HG02973 (cell line): ENCODE results near the gene SCAF4.
A peak's percentile ranks its signal among the peaks of the same experiment; 100 is the strongest.
"Not testable (repeated sequence)": the region's sequence is repeated elsewhere in the genome, so short reads cannot be mapped to it uniquely, and the experiment has no call there.

Experiments
- ATAC-seq: cut with Tn5 transposase; IDR thresholded peaks from one replicate; pipeline ENCODE4 v1.9.1; 2021; ENCODE audit warnings: moderate library complexity; ENCODE audit not compliant: unreplicated experiment

SCAF4 gene

DNA sequence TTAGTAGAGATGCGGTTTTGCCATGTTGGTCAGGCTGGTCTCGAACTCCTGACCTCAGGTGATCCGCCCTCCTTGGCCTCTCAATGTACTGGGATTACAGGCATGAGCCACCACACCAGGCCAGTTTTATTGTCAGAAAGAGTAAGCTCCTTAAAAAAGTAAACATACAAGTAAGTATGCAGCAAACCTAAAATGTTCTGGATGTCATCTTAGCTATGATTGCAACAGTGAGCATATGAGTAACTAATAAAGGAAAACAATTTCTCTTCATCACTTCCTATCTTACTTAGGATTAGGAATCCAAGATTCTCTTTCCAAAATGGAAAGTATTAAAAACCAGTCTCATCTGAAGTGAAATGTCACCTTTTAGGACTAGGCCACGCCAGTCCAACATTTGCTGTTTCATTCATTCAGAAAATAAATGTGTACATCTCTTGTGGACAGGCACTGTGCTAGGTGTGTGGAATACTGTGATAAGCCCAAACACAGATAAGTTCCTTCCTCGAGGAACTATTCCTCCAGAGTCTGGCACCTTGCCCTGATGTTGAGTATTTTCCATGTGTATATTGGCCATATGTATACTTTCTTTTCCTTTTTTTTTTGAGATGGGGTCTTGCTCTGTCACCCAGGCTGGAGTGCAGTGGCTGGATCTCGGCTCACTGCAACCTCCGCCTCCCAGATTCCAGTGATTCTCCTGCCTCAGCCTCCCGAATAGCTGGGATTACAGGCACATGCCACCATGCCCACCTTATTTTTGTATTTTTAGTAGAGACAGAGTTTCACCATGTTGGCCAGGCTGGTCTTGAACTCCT lies 5.9 kb upstream of the SCAF4 start:
- ATAC-seq: not testable (repeated sequence)

DNA sequence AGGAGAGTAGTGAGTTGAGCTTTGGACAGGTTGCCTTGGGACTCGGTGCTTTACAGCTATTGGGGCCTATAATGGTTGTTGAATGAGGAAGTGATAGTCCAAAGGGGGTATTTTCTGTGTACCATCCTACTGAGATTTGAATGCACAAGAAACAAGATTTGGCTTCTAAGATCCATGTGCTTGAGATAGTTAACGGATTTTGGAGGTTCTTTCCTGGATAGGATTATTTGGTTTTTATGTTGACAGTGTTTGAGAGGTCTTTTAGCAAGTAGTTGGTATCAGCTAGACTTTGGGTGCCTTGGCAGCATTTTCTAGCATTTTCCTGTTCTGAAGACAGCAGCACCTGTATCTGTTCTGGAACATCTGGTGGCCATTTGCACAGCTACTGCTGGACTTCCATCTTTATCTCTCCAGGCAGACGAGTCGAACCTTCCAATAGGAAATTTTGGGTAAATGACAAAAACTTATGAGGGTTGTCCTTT lies 3.6 kb upstream of the SCAF4 start:
- ATAC-seq: no peak

DNA sequence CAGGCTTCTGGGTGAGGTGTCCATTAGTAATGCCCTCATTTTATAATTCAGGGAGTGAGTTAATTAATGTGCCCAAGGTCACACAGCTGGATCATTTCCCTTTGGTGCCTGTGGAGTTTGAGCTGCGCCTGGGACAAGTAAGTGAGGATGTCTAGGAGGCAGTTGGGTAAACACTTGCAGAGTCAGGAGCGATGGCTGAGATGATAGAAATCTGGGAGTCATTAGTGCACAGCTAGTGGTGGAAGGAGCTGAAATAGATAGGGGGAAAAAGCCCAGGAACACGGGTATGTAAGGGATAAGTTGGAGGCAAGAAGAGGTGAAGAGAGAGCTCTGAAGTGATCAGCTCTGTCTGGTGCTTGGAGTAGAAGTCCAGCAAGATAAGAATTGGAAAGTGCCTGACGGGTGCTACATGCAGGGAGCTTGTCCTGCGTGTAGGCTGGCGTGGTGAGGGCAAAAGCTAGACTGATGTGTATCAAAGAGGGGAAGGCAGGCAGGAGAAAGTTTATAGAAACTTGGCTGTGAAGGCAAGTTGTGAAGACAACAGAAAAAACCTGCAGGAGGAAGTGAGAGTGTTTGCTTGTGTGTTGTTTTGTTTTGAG lies 1.7 kb upstream of the SCAF4 start:
- no peak for ATAC-seq

DNA sequence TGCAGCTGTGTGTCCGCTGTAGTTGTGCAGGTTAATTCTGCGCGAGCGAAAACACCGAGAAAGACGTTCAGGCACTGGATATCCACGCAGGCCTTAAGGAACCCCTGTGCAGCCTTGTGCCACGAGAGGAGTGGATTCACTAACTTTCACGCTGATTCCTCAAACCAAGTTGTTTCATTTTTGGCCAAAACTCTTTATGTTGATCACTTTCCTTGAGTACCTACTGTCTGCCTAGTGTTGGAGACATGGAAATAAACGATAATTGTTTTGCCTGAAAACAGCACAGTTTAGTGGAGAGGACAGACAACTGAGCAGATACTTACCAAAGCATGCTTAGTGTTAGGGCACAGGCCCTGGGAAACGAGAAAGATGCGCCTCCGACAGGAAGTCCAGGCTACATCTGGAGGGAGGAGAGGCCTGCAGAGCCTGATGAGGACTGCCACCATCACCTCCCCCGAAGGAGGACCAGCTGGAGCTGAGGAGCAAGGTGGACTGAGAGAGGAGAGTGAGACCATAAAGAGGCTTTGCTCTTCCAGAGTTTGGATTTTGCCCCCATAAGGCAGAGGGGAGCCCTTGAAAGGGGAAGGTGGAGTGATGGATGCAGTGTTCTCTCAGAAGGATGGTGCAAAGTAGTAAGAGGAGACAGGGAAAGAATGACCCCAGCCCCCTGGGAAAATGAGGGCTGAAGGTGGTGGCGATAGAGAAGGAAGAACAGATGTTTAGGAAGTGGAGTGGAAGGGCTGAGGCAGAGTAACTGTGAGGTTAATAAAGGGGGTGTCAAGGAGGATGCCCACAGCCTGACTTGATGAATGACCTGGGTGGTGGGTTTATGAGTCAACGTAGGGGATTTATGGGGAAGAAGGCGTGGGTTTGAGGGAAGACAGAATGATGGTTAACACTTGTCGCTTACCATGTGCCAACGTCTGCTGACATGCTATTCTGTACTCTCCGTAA lies 956 bp upstream of the SCAF4 start:
- ATAC-seq: no peak

DNA sequence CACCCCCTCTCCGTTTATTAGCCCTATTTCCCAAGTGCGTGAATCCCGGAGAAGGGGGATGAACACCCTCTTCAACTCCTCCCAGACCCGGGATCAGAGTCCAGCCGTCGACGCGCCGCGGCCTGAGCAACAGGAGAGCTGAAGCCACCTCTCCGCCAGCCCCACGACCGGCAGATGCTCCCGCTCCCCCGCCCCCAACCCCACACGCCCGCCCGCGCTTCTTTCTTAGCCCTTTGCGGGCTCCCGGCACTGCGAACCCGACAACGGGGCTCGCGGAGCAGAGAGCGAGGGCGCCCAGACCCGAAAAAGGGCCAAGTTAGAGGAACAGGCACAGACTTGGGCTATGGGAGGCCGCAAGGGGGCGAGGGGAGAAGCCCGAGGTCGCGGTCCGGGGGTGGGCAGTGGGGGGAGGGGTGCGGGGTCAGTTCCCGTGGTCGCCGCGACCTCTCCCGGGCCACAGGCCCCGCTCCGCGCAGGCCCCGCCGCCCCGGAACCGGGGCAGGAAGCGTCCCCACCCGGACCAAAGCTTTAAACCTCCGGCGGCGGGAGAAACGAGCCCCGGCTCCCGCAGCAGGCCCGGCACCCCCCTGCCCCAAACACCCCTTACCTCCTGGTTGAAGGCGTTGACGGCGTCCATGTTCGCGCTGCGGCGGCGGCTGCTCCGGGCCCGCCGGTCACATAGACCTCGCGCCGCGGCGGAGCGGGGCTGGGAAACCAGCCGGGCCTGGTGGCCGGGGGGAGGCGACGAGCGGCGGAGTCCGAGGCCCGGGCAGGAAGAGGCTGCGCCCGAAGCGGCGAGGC lies 662 bp downstream of the SCAF4 start:
- peak; percentile 24 for ATAC-seq

DNA sequence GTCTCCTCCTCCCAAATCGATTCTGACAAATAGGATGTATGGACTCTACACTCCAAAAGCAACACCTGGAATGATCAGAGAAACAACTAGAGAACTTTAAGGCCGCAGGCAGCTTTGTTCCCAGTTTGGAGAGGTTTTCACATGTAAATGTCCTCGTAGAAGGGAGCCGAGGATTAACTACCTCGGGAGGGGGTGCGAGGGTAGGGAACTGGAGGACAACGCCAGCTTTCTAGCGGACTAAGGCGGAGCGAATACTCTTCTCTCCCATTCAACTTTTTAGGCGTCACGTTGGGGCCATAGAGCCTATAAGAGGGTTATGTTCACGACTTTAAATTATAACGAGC lies 1.2 kb downstream of the SCAF4 start:
- no peak for ATAC-seq

DNA sequence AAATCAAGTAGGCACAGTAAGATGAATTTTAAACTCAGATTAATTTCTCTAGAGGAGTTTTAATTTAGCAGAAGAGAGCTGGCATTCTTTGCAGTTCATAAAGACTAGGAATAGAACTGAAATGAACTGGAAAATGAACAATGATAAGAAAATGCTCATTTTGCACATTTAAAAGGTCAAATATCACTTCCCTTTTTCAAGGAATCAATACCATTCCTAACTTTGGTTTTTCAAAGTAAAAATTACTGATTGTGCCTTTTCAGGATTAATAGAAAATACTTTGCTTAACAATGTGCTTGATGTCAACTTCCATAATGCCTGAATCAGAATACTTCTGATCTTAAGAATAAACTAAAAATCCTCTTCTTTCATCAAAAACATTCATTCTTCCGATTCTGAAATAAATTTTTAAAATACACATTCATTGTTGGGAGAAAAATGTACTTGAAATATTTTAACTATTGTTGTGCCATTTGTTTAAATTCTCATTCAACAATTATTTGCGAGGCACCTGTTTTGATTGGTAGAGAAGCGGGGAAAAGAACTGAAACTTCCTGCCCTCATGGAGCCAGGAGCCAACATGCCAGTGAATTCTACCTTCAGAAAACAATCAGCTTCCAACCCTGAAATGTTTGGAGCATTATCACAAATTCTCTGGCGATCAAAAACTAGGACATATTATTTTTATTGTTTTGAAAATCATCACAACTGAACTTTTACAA lies 2.1 kb downstream of the SCAF4 start:
- ATAC-seq: no peak

DNA sequence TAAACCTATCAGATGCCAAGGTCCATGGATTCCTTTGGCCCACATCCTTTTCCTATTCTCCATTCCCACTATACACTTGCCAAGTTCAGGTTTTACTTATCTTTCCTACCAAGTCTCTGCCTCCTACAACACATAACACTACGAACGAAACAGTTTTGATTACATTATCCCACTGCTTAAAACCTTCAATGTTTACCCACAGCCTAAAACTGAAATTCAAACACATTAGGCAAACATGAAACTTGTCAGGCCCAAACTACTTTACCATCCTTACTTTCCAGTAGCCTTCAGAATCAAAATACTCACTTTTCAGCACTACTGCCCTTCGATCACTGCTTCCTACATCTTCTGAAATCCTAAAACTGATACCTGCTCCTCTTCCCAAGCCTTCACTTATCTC lies 3.0 kb downstream of the SCAF4 start:
- ATAC-seq: no peak

DNA sequence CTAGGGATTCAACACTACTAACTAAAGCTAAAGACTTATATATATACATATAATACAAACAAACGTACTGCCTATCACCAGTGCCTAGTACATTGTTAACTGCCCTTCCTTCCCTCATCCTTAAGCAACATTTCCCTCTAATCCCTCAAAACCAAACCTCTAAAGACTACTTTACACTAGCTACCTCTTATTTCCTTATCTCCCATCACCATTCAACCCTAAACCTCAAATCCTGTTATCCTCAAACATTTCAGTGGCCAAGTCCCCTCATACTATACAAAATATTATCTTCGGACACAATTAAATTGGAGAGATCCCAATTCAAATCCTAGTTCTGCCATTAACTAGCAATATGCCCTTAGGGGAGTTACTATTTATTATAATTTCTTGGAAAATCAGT lies 3.7 kb downstream of the SCAF4 start:
- ATAC-seq: no peak

DNA sequence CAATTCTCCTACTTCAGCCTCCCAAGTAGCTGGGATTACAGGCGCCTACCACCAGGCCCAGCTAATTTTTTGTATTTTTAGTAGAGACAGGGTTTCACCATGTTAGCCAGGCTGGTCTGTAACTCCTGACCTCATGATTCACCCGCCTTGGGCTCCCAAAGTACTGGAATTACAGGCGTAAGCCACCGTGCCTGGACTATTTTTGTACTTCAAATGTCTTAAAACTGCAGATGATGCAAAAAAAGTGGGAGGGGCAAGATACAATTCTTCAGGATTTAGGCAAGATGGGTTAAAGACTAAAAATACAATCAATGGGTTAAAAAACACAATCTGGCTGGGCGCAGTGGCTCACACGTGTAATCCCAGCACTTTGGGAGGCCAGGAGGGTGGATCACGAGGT lies 4.7 kb downstream of the SCAF4 start:
- ATAC-seq: no peak

DNA sequence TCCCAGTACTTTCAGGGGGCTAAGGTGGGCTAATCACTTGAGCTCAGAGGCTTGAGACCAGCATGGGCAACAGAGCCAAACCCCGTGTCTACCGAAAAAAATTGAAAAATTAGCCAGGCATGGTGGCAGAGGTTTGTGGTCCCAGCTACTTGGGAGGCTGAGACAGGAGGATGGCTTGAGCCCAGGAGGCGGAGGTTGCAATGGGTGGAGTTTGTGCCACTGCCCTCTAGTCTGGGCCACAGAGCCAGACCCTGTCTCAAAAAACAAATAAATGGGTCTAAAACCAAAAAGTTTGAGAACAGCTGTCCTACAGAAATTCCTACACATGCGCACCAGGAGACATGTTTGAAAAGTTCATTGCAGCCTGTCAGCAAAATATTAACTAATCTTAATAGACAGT lies 5.5 kb downstream of the SCAF4 start:
- ATAC-seq: no peak

DNA sequence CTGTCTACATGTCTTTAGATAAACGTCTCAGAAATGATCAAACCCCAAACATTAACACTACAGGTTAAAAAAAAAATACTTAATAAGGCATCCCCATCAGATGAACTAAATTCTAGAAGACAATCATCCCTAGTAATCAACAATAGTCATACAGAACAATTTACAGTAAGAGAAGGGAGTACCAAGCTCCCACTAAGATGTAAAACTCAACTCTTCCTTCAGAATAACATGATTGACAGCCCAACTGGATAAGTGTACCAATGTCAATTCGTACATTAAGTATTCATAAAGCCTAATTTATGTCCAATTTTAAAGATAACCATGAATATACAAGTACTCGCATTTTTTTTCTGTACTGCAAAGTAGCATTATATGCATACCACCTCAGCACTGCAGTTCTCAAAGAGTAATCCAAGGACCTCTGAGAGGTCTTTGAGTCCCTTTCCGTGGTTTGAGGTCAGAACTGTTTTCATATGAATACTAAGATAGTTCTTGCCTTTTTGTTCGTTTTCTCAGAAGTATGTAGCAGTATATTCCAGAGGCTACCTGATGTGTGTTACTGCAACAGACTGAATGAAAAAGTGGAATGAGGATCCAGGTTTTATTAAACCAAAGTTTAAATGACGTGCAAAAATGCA lies 6.6 kb downstream of the SCAF4 start:
- no peak for ATAC-seq

DNA sequence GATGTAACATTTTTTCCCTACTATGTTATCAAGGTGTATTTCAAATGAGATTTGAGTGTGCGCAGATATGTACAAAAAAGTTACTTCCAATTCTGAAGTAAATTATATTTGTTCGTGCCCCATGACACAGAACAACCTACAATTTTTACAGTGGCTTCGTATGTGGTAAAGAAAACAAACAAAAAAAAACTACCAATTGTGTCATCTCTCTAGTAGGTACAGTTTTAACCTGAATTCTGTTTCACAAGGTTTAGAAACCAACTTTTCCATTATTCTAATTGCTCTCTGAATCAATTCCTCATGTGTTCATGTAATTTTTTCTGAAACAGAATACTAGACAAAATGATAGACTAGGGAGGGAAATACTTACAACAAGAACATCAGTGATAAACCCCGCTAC lies 7.4 kb downstream of the SCAF4 start:
- ATAC-seq: no peak

DNA sequence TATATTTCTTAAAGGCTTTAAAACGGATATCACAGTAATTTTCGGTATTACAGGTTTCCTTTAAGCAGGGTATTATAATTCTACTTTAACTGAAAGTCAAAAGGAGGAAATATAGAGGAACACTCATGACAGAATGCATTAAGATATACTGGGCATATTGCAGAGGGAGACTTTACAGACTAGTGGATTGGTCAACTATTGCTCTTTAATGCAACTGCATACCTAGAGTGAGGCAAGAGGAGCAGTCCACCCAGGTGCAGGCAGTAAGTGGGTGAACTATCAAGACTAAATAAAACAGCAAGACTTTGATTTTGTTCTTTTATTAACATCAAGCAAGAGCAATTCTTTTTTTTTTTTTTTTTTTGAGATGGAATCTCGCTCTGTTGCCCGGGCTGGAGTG lies 10.5 kb downstream of the SCAF4 start:
- ATAC-seq: no peak

DNA sequence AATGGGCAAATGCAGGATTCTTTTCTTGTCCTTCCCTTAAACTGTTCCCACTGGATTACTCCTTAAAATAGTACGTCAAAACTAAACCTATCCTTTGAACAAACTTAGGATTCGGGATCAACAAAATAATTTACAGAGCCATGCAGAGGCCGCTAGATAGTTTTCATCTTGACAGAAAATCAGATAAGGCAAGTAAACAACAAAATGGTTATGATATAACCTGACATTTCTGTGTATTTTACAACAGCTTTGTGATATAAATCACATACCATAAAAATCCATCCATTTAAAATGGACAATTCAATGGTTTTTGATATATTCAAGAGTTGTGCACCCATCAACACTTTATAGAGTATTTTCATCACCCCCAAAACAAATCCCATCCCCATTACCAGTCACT lies 11.2 kb downstream of the SCAF4 start:
- ATAC-seq: no peak

DNA sequence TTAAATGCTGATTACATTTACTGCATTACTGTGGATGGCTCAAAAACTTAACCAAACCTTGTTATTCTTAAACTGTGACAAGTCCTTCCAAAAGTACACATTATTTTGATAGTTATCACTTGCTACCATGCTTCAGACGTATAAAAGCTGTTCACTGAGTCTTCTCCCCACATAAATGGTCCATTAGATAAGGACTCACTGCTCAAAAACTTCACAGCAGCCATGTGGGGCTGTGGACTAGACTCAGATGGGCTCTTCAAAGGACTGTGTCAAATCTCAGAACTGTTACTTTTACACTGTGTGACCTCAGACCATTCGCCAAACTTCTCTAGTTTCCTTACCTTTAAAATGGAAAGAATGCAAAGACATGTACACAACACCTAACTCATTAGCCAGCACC lies 11.6 kb downstream of the SCAF4 start:
- no peak for ATAC-seq

DNA sequence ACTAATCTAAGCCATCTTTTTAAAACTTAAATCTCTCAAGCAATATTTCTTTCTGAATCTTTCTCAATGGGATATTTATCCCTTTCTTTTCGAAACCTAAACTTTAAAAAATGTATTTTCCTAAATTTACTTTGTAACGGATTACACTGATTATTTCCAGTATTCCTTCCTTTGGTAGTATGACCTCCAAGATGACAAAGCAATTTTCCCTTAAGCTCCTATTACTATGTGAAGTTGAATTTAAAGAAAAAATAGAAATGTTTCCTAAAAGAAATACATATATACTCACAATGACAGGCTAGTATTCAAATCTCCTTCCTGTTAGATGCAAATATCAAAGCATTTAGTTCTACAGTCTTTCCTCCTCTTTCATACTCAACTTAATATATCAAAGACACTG lies 15.8 kb downstream of the SCAF4 start:
- no peak for ATAC-seq

DNA sequence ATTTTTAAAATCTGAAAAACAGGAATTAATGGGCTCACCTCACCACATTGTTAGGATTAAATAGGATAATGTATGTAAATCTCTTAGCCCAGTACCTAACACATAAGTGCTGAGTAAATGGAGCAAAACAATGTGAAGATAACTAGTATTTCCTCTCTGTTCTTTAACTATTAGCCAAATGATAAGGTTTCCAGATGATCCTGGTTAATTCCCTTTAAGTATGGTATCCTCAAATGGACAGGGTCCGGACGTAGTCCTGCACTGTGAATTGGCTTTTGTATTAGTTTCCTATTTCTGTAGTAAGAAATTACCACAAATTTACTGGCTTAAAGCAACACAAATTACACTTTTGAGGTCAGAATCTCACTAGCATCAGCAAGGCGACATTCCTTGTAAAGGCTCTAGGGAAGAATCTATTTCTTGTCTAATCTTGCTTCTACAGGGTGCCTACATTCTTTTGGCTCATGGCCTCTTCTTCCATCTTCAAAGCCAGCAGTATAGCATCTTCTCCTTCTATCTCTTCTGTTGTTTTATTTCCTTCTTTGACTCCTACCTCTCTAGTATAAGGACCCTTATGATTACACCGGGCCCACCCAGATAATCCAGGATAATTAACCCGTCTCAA lies 17.1 kb downstream of the SCAF4 start:
- ATAC-seq: no peak
